DMS 273 (cell line): ENCODE measurements around the gene TNS3.

Experiments
- DNase-seq: peaks from one replicate; lab custom pipeline; 2025; ENCODE audit not compliant: unreplicated experiment; lab: John Stamatoyannopoulos, UW

Gene TNS3

DNA sequence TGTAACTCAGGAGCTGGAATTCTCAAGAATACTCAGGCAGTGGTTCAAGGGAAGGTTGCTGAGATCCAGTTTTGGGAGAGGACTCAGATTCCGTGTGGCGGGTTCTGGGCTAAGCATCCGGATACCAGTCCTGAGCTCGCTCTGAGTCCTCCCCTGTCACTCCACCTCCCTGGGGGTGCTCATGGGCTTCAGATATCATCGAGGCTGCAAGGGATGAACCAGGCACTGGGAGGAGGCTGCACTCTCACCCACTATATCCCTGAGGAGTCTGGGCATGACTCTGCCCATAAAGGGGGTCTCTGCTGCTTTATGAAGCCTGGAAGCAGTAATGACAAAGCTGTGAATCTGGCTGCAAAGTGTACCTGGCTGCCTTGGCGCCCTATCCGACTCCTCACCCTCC lies 188.5 kb downstream of the TNS3 start:
- DNase-seq, result no peak

DNA sequence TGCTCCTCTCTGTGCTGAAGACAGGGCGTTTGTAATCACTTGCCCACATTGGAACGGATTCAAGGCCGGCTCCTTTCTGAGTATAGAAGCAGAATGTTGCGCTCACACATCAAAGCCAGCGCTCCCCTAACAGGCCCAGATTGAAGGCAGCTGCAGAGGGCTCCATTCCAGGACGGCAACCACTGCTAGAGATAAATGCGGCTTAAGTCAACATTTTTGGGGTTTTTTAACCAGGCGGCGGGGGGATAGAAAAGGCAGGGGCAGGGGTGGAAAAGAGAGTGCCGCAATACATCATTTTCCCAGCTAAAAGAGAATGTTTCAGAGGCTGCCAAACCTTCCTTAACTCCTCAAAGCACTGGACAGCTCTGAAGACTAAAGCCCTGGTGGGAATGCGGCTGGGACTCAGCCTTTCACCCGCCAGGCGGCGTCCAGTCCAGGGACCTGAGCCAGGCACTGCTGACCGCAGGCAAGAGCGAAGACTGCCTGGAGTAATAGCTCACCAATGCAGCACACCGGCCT lies 189.6 kb downstream of the TNS3 start:
- no peak for DNase-seq

DNA sequence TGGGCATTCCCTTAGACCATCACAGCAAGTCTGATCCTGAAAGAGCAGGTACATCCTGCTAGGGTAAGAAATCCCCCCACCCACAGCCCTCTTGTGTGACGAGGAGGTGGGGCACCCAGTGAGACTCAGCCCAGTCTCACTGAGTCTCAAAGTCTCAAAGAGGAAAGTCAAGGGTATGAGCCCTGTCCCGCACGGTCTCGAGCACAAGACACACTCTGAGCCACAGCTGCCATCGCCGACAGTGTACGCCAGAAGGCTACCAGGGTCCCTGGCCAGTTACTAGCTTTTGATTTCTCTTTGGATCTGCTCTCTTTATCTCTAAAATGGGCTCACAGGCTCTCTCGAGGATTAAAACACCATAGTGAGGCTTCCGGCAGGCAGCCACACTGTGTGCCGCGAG lies 190.2 kb downstream of the TNS3 start:
- DNase-seq, result no peak

DNA sequence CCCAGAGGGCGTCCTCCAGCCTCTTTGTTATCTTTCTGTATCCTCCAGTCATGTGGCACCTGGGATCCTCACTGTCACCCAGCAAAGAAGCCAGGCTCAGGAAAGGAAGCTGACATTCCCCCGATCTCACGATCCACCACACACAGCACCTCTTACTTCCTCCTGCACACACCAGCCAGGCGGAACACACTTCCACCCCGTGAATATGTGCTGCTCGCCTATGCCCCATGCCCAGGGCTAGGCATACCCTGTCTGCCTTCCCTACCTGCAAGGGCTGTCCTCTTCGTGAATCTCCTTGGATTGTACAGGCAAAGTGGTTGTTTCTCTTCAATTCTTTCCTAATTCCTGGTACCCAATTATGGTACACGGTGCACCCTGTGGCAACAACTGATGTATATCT lies 191.0 kb downstream of the TNS3 start:
- DNase-seq, result no peak

DNA sequence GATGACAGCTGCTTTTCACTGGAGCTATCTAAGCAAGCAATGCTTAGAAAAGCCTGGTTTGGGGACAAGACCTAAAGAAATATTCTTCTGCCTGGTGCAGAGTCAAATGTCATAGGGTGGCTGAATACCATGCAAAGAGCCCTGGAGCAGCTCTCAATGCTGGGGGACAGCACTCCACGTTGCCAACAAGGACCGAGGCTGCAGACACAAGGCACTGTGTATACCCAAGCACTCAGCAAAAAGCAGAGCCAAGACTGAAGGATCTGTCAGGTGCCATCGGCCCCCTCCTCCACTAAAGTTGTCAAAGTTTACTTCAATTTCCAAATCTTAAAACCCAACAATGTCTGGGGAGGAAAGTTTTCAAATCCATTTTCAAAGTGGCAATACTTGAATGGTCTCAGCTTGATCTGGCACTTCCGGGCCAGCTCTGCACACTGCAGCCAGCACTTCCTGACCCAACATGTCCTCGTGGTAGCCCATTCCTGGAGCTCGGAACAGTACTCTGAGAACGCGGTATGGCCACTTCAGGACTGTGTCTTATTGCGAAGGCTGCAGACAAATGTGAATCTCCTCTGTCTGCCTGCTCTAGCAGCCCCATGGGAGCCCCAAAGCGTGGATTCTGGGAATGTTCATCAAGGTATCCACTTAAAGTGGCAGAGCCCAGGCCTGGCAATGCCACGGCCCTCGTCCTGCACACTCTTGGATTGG lies 191.8 kb downstream of the TNS3 start:
- DNase-seq, result no peak

DNA sequence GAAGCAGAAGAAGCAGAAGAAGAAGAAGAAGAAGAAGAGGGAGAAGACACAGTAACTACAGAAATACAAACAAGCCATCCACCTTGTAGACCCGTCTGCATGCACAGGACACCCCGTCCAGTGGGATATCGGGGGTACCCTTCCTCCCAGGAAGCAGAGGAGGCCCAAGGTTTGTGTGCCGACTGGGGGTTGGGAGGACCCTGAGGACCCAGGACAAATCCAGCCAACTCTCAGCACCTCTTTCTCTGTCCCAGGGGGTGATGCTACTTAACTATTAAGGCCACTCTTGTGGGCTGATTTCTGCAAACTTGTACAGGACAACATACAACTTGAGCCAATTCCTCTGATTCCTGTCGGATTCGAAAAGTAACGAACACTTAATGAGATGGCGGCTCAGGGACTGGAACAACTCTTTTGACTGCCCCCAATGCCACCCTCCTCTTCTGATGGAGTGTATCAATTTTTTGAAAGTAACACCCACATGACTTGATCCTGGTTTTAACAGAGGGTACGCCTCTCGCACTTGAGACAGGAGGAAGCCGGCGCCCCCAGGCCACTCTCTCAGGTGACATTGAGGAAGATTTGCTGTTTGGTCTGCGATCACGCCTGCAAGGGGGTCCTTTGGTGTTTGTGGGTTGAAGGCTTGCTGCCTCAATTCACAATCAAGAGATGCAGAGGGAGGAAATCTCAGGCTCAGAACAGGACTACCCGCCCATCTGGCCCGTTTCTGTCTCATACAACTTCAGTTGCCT lies 192.6 kb downstream of the TNS3 start:
- DNase-seq, result peak; percentile 16

DNA sequence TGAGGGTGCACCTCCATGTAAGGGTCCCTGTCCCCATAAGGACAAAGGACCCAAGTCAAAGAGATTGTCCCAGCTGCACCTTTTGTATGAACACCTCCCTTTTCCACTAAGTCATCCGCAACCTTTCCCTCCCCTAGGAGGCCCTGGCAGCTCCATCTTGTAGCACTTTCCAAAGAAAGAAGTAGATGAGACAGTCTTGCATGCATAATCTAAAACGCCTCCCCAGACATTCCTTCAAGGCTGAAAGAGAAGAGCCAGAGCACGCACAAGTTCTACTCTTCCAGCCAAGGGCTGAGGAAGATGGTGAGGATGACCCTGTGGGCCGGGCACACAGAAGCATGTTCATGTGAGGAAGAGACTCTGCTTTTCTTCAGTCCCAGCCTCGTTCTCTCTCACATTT lies 194.4 kb downstream of the TNS3 start:
- no peak for DNase-seq

DNA sequence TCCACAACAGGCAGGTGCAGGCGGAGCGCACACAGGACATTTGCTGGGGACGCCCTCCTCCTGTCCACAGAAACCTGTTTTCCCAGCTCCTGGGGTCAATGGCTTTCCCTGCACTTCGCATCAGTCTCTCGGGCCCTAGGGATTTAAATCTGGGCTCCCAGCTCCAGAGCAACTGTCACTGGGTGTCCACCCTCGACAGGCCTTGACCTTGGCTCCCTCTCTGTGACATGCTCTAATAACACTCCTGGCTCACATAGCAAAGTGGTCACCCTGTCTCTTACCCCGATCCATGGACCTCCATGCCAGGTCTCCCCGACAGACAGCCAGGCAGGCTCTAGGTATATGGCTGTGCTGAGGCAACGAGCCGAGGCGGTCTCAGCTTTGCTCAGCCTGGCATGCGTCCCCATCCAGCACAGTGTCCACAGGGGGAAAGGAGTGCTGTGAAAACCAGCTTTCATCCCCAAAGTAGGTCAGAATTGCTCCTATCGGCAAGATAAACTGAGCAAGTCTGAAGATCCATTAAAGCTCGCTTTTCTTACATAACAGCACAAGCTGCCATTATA lies 195.6 kb downstream of the TNS3 start:
- no peak for DNase-seq

DNA sequence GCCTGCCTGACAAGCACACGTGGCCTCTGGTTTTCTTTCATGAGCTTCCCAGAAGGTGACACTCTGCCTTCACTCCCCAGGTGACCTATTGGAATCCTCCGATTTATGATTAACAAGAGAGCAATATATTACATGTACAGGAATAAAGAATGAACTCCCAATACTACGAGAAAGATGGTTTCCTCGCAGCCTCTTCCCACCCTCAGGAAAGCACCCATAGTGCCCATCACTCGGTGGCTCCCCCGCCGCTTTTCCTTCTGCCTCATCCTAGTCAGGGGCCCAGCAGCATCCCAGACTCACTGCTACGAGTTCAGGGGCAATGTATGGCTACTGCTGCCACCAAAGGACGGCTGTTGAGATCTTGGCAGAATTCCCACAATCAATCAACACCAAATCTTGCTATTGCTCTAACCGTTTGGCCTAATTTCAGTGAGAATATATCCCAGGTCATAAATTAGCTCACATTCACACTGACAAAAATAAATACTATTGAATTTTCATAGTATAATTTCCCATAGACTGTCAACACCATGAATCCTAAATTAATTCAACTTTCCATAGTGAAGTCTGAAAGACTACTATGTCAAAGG lies 196.3 kb downstream of the TNS3 start:
- no peak for DNase-seq

DNA sequence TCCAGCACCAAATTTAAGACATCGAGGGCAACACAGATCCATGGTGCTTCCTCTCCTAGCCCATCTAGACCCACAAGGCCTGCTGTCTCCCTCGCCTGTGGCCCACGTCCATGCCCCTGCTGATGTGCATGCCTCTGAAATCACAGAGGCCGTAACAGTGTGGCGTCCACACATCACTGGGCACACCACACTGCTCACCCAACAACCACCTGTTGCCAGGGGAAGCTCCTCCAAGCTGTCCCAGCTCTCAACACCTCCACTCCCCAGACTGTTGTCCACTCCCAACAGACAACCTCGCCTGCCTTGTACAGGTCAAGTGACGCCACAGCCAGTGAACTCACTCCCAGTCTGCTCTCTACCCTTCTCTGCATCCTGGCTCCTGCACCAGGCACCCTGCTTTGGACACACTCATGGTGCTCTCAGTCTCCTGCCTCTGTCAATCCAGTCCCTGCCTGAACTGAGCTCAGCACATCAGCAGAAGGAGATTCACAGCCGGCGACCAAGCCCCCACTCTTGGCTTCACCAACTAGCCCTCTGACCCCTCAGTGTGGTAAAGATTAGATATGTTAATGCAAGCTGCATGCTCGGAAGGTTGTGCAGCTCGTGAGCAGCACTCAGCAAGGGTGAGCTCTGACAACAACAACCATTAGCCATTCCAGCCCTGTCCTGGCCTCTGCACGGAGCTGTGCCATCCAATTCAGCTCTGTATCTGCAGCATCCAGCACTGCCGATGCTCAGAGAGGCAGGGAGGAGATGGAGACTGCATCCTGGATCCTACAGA lies 197.0 kb downstream of the TNS3 start:
- DNase-seq, result no peak

DNA sequence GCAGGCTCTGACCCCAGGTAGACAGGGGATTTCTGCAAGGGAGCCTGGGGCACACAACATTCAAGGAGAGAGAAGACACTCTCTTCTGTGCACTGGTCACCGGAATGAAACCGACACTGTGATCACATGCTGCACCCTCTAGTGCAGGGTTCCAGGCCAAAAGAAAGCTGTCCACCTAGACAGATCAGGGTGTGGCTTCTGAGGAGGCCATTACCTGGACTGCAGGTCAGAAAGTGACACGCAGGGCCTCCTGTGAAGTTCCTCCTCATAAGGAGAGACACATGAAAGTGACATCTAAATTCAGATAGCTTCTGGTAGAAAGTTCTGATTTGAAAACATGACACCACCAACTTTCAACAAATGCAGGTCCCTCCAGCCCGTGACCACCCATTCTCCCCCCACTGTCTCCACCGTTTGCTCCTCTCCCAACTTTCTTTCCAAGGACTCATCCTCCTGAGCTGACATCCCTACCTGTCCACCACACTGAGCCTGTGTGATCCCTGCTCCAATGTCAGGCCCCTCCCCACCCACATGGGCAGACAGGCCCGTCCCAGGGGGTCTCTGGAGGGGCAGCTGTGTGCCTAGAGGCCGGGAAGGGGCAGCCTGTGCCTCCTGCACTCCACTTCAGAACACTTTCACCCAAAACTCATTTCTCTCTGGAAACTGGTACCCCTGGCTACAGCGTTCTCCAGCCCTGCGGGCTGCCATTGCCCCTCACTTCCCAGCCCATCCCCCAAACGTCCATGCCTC lies 198.0 kb downstream of the TNS3 start:
- DNase-seq, result no peak

DNA sequence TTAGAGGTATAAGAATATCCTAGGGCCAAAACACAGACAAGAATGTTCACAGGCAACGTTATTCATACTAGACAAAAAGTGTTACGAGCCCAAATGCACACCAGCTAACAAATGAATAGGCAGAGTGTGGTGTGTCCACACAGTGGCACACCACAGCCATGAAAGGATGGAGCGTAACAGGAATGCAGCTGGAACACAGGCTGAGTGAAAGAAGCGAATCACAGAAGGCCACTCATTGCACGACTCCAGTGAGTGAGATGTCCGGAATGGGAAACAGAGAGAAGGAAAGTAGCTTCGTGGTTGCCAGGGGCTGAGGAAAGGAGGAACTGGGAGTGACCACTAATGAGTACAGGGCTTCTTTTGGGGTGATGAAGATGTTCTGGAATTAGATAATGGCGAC lies 198.8 kb downstream of the TNS3 start:
- no peak for DNase-seq

DNA sequence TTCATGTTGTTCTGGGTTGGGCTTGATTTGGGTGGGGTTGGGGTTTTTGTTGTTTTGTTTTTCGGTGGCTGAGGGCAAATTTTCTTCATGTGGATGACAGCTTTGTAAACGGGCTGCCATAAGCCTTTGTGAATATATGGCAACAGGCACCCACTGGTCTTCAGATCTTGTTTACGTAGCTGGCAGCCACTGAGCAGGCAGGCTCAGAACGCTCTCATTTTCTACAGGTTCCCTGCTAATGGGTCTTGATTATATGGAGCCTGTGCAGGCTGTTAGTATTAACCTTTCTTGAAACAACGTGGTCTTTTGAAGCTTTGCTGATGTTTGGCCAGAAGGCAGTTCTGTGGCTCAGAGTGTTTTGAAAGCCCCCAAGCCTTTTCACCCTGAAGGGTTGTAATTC lies 199.7 kb downstream of the TNS3 start:
- no peak for DNase-seq

DNA sequence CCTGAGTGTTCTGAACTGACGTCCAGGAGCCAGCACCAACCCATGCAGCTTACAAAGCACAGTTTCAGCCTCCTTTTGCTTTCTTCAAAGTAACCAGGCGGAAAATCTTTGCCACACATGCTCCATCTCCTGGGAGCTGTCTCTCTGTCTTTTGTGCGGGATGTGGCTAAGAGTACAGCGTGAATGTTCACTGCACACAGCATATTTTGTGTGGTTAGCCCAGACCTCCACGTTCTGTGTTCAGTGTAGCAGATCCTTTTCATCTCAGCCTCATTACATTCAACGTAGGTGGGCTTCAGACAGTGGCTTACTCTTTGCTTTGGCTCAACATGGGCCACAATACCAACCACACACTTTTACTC lies 200.8 kb downstream of the TNS3 start:
- DNase-seq, result no peak

DNA sequence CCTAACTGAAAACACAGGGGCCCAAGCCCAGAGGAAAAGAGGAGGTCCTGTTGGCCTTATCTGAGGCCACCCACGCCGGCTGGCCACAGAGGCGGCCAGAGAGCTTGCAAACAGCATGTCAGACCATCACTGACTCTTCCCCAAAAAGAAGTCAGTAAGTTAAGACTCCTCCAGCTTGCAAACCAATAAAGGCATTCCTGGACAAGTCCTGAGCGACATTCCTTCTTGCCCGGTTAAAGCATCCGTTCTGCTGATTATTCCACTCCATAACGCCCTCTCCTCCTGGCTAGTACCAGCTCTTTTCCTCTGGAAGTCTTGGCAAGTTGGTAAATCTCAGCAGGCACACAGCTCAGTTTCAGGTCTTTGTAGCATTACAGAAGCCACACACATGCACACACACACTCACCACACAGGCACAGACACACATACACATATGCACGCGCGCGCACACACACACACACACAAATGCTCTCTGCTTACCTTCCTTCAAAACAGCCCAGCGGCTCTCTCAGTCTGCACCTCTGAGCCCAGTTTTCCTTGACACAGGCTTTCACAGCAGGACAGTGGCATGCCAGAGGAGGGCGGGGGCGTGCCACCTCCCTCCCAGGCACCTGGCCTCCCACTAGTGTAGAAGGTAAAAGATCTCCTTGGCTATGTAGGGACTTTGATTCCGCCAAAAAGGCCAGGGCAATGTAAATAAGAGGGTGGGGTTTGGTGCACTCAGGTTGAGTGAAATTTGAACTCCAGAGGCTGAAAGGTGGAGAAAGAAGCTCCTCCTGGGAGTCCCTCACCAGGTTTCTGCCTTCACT lies 201.4 kb downstream of the TNS3 start:
- no peak for DNase-seq

DNA sequence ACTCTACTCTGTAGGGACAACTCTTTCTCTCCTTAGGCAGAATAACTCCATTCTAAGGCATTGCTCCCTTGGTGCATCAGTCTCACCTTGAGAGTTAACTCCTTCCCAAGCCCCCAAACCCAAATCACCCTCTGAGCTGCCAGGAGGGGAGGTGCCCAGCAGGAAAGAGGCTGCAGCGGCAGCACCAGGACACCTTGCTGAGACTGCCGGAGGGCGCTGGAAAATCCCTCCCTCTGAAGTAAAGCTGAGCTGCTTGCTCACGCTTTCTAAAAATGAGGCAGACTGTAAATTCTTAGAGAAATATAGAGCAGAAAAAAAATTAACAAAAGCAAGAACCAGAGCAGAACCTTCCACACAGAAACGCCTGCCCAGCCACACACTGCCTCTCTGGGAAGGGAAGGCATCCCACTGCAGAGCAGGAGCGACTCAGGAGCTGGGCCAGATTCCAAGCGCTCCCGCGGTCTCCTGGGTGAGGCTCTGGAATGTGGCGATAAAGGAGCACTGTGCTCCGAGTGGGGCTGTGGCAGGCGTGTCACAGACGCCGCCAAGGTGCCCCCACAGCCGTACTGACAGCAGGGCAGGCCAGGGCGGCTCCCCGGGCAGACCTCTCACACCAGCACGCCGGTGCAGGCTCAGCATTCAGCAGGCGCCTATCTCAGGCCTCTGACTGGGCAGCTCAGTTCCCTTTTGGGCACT lies 202.1 kb downstream of the TNS3 start:
- peak; percentile 25 for DNase-seq

DNA sequence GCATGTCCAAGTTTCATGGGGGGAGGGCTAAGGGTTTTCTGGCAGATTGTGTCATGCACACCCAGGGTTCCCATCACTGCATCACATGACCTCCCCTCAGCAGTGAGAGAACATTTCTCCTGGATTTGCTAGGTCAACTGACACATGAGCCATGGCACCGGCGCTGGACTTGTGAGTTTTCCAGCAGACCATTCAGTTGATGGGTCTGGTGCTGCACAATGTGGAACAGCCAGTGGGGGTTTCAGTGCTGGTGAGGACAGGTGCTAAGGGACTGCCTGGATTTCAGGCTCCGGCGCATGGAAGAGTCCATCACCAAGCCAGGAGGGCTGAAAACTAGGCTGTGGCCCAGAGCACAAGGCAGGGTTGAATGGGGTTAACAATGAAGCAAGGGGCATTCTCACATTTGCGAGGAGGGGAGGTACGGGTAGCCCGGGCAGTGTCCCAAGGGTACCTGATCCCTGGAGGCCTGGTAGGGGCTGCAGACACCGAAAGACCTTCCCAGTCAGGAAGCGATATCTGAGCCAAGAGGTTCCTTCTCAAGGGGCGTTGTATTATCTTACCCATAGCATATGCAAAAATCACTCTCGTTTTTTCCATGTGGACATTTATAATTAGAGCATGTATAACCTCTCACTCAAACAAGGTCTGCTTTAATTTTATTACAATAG lies 203.0 kb downstream of the TNS3 start:
- DNase-seq, result no peak

DNA sequence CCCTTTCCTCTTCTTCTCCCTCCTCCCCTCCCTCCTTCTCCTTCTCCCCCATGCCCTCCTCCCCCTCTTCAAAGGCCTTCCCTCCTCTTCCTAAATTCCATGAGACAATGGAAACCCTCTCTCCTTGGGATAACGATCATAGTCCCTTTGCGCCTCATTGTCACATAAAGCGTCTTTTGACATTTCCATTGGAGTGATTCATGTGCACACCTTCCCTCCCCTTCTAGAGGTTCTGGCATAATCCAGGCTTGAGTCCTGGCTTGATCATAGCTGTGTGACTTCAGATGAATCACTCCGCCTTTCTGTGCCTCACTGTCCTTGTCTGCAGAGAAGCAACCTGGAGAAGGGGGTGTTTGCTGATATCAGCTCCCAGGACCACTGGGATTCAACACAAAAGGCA lies 204.2 kb downstream of the TNS3 start:
- DNase-seq, result no peak
